Stimulated activated CD8-positive, alpha-beta memory T cell treated with anti-CD3 and anti-CD28 coated beads, Interleukin-7, amount 100 ng/mL, for 24 hours (primary cell): ENCODE data around the gene PIM1.
"Not testable (repeated sequence)": the region's sequence is repeated elsewhere in the genome, so short reads cannot be mapped to it uniquely, and the experiment has no call there.

ENCODE experiments used
- DNase-seq: peaks from one replicate; pipeline ENCODE4 v3.0.0-alpha.2; 2020; ENCODE audit warnings: low read depth

PIM1 gene

DNA sequence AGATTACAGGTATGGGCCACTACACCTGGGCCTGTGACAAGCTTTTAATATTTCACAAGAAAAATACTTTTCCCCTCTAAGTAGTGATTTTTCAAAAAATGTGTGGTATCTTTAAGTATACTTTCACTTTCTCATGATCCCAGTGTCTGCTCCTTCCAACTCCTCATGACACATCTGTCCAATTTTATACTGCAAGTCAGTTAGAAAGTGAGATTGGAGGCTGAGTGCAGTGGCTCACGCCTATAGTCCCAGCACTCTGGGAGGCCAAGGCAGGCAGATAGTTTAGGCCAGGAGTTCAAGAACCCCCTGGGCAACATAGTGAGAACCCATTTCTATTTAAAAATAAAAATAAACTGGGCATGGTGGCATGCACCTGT lies 20.2 kb downstream of the PIM1 start:
- DNase-seq, result no peak

DNA sequence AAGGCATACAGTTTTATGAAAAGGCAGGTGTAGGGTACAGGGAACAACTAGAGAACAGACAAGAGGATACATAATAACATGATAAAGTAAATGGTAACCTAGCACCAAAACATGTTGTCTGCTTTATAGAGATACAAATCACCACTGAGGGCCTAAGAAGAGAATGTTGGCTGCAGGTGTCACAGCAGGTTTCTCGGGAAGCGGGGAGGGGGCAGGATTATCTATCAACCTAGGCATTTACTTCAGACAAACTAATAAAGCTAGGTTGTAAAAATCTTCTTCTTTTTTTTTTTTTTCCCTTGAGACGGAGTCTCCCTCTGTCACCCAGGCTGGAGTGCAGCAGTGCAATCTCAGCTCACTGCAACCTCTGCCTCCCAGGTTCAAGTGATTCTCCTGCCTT lies 22.7 kb downstream of the PIM1 start:
- no peak for DNase-seq

- DNase-seq, result not testable (repeated sequence)
Measured at GRCh38 chr6:37194886-37195285, 24.9 kb downstream of the PIM1 start.

- DNase-seq, result not testable (repeated sequence)
Measured at GRCh38 chr6:37196451-37196850, 26.5 kb downstream of the PIM1 start.

GRCh38 chr6:37200085-37200484 lies 30.1 kb downstream of the PIM1 start:
- no peak for DNase-seq

- no peak for DNase-seq
Measured at GRCh38 chr6:37201726-37202125, 31.8 kb downstream of the PIM1 start.

- no peak for DNase-seq
Measured at GRCh38 chr6:37202788-37203491, 33.0 kb downstream of the PIM1 start.

GRCh38 chr6:37204014-37204751 lies 34.2 kb downstream of the PIM1 start:
- DNase-seq, result no peak

- no peak for DNase-seq
Measured at GRCh38 chr6:37205175-37205996, 35.4 kb downstream of the PIM1 start.

- no peak for DNase-seq
Measured at GRCh38 chr6:37205997-37206340, 36.0 kb downstream of the PIM1 start.

GRCh38 chr6:37206622-37207021 lies 36.7 kb downstream of the PIM1 start:
- DNase-seq, result no peak

- peak; percentile 83 for DNase-seq
Measured at GRCh38 chr6:37207903-37208456, 38.0 kb downstream of the PIM1 start.

GRCh38 chr6:37208793-37209192 lies 38.8 kb downstream of the PIM1 start:
- no peak for DNase-seq

DNA sequence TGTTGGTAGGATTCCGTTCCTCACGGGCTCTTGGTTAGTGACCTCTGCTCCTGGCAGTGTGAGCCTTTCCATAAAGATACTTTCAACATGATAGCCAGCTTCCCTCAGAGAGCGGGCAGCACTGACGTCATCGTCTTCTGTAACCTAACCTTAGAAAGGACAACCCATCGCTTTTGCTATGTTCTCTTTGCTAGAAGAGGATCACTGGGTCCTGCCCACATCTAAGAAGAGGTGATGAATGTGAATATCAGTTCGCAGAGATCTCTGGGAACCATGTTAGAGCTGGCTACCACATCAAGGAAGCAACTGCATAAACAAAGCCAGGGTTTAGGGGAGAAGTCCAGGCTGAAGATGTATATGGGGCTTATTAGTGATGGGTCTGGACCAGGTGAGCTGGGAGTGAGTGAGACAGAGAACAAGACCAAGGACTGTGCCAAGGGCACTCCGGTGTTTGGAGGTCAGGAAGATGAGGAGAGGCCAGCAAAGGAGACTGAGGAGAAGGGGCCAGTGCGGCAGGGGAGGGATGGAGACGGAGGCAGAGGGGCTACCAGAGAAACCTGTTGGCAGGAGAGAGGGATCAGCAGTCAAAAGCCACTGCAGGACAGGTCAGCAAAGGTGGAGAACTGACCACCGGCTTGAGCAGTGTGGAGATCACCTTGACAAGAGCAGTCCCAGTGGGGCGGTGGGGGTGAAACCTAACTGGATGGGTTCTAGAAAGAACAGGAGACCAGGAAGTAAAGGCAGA lies 39.7 kb downstream of the PIM1 start:
- no peak for DNase-seq

DNA sequence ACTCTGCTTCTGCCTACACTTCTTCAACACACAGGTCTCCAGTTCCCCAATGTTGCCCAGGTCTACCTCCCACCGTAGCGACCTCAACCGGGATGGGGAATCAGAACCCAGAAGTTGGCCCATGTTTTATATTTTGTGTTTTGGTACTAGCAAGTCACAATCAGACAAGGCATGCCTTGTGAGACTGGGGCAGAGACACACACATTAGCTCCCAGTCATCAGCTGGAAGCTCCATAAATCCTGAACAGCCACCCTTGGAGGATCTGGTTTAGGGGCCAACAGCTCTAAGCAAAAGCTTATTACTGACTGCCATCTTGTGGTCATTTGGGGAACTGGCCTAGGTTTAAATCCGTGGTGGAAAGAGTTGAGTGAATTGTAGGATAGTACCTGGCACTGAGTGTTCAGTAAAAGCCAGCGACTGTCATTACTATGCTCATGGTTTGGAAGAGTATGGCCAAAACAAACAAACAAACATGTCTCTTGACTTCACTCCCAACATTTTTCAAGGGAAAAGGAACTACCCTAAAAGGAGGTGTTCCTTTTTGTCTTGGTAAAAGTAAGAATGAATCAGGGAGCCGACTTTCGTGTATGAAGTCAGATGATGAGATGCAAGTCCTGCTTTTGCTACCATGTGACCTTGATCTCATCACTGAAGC lies 40.5 kb downstream of the PIM1 start:
- DNase-seq, result peak; percentile 66

- DNase-seq, result no peak
Measured at GRCh38 chr6:37212268-37212667, 42.3 kb downstream of the PIM1 start.

DNA sequence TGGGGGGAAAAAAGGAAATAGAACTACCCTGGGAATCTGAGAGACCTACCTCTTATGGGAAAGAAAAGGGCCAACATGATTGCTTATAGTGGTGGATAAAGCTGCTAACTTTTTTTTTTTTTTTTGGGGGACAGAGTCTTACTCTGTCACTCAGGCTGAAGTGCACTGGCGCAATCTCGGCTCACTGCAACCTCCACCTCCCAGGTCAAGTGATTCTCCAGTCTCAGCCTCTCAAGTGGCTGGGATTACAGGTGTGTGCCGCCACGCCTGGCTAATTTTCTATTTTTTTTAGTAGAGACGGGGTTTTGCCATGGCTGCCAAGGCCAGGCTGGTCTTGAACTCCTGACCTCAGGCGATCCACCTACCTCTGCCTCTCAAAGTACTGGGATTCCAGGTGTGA lies 48.1 kb downstream of the PIM1 start:
- DNase-seq, result no peak

DNA sequence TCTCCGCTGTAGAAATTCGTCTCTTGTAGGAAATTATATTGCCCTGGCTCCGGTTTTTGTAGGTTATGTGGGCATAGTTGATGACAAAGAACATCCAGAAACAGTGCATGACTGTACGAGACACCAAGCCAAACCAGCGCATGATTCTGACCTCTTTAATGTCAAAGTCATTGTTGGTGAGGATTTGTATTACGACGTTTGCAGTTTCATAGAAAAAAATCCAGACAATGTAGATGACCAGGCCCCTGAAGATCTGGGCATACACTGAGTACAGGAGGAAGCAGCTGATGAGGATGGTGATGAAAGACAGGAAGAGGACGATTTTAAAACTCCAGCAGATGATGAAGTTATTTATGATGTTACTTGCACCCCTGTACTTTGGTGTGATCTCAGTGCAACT lies 48.6 kb downstream of the PIM1 start:
- DNase-seq, result no peak

DNA sequence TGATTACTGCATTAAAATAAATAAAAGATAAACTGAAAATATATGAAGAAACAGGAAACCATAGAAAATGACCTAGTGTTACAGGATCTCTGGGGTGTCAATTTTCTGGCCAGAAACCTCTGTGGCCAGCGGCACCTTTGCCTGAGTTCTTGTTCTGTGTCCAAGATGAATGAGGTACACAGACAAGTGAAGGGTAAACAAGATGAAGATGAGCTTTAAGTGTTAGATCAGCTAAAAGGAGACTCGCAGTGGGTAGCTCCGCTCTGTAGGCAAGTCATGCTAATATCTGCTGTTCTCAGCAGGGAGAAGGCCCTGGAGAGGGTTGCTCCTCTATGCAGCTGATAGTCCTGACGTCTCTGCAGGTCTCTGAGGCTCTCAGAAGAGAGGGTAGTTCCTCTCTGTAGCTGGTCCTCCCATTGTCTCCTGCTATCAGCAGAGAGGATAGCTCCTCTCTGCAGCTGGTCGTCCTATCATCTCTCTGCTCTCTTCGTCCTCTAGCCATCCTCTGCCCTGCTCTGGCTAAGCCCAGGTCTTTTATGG lies 51.7 kb downstream of the PIM1 start:
- DNase-seq, result no peak

DNA sequence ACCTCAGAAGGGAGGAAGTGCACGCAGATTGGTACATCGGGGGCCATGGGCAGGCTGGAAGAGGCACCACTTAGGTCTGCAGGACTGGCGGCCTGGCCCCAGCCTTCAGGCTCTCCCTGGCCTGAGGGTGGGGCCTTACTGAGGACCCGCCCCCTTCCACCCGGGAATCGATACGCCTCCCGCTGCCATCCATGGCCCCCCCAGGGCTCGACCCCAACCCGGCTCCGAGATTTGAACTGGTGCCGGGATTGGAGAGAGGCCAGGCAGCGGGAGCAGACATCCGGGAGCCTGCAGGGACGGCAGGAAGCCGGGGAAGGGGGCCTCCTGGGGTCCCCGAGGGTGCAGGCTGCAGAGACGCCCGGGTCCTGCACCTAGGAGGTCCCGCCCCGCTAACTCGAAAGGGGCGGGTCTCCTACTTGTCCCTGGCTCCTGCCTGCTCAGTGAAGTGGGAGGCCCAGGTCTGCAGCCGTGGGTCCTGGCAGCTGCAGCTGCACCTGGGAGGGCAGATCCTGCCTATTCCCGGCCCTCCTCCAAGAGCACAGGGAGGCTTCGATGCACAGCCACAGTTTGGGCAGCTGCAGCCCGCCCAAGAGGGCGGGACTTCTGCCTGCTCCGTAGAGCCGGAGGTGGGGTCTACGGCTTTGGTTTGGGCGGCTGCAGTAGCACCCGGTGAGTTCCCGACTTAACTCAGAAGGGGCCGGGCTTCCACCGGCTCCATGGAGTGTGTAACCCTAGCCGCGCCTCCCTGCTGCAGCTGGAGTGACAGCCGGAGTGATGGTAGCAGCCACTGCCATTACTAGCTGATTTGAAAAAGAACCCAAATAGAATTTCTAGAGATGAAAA lies 52.4 kb downstream of the PIM1 start:
- peak; percentile 36 for DNase-seq
